Neural cell (in vitro differentiated cells): ENCODE data around the gene FAM227B. TPM values are rescaled to one million over a fixed set of nuclear protein-coding genes. Genes with fewer than 3 reads are reported as not detected.

ENCODE experiments used
- H2AFZ ChIP-seq: fragments of 200-600, 300-800 bp; sonication (generic), shearing (Covaris generic); 2 replicates; pipeline ENCODE4 v1.6.0; 2014; ENCODE audit warnings: low read depth, mild to moderate bottlenecking, antibody characterized with exemption, low read length, moderate library complexity
- H3F3A ChIP-seq: fragments of 200-600 bp; shearing (Covaris generic); 2 replicates; pipeline ENCODE4 v1.6.1; 2016; ENCODE audit warnings: mild to moderate bottlenecking, moderate library complexity, mixed read lengths, antibody characterized with exemption, low read length; ENCODE audit not compliant: insufficient read depth, poor library complexity, severe bottlenecking
- H3K27ac ChIP-seq: fragments of 200-600, 300-800 bp; sonication (generic), shearing (Covaris generic); 2 replicates; pipeline ENCODE4 v1.5.1; 2014; ENCODE audit warnings: mild to moderate bottlenecking, low read length, moderate library complexity
- H3K27me3 ChIP-seq: fragments of 300-800, 200-600 bp; sonication (generic), shearing (Covaris generic); 2 replicates; pipeline ENCODE4 v1.6.0; 2014; ENCODE audit warnings: mild to moderate bottlenecking, low read depth, low read length, moderate library complexity; ENCODE audit not compliant: insufficient read depth
- H3K36me3 ChIP-seq: fragments of 300-800, 200-600 bp; sonication (generic), shearing (Covaris generic); 2 replicates; pipeline ENCODE4 v1.5.1; 2014; ENCODE audit warnings: mild to moderate bottlenecking, antibody characterized with exemption, low read length, moderate library complexity; ENCODE audit not compliant: insufficient read depth
- H3K4me2 ChIP-seq: fragments of 300-800, 200-600 bp; sonication (generic), shearing (Covaris generic); 2 replicates; pipeline ENCODE4 v1.6.0; 2014; ENCODE audit warnings: mild to moderate bottlenecking, low read length
- H3K4me3 ChIP-seq: fragments of 300-800, 200-600 bp; sonication (generic), shearing (Covaris generic); 2 replicates; pipeline ENCODE4 v1.5.1; 2014; ENCODE audit warnings: mild to moderate bottlenecking, low read length, moderate library complexity
- H3K79me2 ChIP-seq: fragments of 200-600 bp; shearing (Covaris generic); replicated peaks from 2 replicates; pipeline ENCODE4 v1.6.0; 2014; ENCODE audit warnings: mild to moderate bottlenecking, low read length, moderate library complexity; ENCODE audit not compliant: insufficient read depth
- H3K9ac ChIP-seq: fragments of 300-800, 200-600 bp; sonication (generic), shearing (Covaris generic); 2 replicates; pipeline ENCODE4 v1.6.1; 2016; ENCODE audit warnings: mild to moderate bottlenecking, low read length, mixed read lengths
- H3K9me2 ChIP-seq: fragments of 200-600 bp; shearing (Covaris generic); 2 replicates; pipeline ENCODE4 v1.6.1; 2016; ENCODE audit warnings: mild to moderate bottlenecking, low read length, mixed read lengths; ENCODE audit not compliant: insufficient read depth
- H3K9me3 ChIP-seq: fragments of 200-600, 300-800 bp; sonication (generic), shearing (Covaris generic); 2 replicates; pipeline ENCODE4 v1.6.1; 2016; ENCODE audit warnings: mild to moderate bottlenecking, mixed run types, low read length, moderate library complexity, mixed read lengths
- H4K20me1 ChIP-seq: fragments of 200-600 bp; shearing (Covaris generic); 2 replicates; pipeline ENCODE4 v1.6.1; 2016; ENCODE audit warnings: mild to moderate bottlenecking, mixed run types; ENCODE audit not compliant: insufficient read depth
- CTCF ChIP-seq: fragments of 450-650 bp; IDR thresholded peaks from 2 replicates; pipeline ENCODE4 v1.5.1; 2014; ENCODE audit warnings: antibody characterized with exemption, mild to moderate bottlenecking, moderate library complexity; ENCODE audit not compliant: poor library complexity, severe bottlenecking
- EP300 ChIP-seq: fragments of 450-650 bp; conservative IDR thresholded peaks from 2 replicates; pipeline ENCODE4 v1.6.1; 2014; ENCODE audit warnings: antibody characterized with exemption, mild to moderate bottlenecking, moderate library complexity; ENCODE audit not compliant: poor library complexity, severe bottlenecking
- EZH2 ChIP-seq: fragments of 200-600, 300-800 bp; shearing (Covaris generic), sonication (generic); IDR thresholded peaks from 2 replicates; pipeline ENCODE4 v1.6.1; 2014; ENCODE audit warnings: antibody characterized with exemption, low read length, borderline replicate concordance, mild to moderate bottlenecking; ENCODE audit not compliant: insufficient read depth, poor library complexity, severe bottlenecking
- MXI1 ChIP-seq: fragments of 450-650 bp; conservative IDR thresholded peaks from 2 replicates; pipeline ENCODE4 v1.6.1; 2014; ENCODE audit warnings: antibody characterized with exemption, mild to moderate bottlenecking; ENCODE audit not compliant: poor library complexity, severe bottlenecking
- POLR2AphosphoS5 ChIP-seq: IDR thresholded peaks from 2 replicates; pipeline ENCODE4 v1.6.1; 2012
- RAD21 ChIP-seq: fragments of 450-650 bp; conservative IDR thresholded peaks from 2 replicates; pipeline ENCODE4 v1.6.1; 2014; ENCODE audit warnings: antibody characterized with exemption, mild to moderate bottlenecking, moderate library complexity
- REST ChIP-seq: IDR thresholded peaks from 2 replicates; pipeline ENCODE4 v1.6.1; 2012; ENCODE audit warnings: borderline replicate concordance
- SMC3 ChIP-seq: fragments of 450-650 bp; conservative IDR thresholded peaks from 2 replicates; pipeline ENCODE4 v1.6.1; 2014; ENCODE audit warnings: antibody characterized with exemption, mild to moderate bottlenecking, moderate library complexity; ENCODE audit not compliant: poor library complexity
- TAF1 ChIP-seq: IDR thresholded peaks from 2 replicates; pipeline ENCODE4 v1.6.1; 2012; ENCODE audit warnings: low read depth
- polyA plus RNA-seq: library from polyadenylated mRNA; depleted of rRNA; stranded (reverse); fragments of >200 nt; gene quantifications from 2 replicates; pipeline ENCODE4 v1.2.3, GENCODE V29; 2014

The FAM227B gene
- polyA plus RNA-seq, 1 donor from 2014 or later, result 0.88 TPM

DNA sequence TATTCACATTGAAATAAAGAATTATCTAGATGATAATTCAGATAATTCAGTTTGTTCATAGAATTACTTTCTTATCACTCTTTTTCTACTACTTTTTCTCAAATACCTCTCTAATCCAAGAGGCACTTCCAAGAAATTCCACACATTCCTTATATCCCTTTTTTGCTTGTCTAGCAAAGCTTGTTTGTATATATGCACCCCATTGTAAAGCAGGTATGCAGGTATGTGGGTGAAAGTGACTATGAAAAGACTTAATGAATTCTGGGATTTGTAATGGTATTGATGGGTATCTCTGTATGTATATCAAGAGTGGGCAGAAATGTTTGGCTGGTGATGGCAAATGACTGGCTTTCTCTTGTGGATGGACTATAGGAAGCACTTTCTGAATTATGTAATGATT is 291.7 kb downstream of the FAM227B start:
- no peak for TF ChIP-seq REST
- TF ChIP-seq POLR2AphosphoS5, result no peak
- no peak for TF ChIP-seq MXI1
- no peak for TF ChIP-seq RAD21
- no peak for TF ChIP-seq EZH2
- TF ChIP-seq TAF1, result no peak
- no peak overlapping the region for H3K9ac ChIP-seq
- H3K4me3 ChIP-seq, result no peak overlapping the region
- no peak overlapping the region for H3K4me2 ChIP-seq
- no peaks in the 10 kb centered on the region for H3K79me2 ChIP-seq
- no peaks in the 10 kb centered on the region for H3K9me3 ChIP-seq
- H3K36me3 ChIP-seq, result no peaks in the 10 kb centered on the region
- no peaks in the 10 kb centered on the region for H3F3A ChIP-seq
- H4K20me1 ChIP-seq, result no peaks in the 10 kb centered on the region
- no peaks in the 10 kb centered on the region for H3K9me2 ChIP-seq
- H2AFZ ChIP-seq, result no peak overlapping the region
- H3K27ac ChIP-seq, result no peak overlapping the region
- no peaks in the 10 kb centered on the region for H3K27me3 ChIP-seq

DNA sequence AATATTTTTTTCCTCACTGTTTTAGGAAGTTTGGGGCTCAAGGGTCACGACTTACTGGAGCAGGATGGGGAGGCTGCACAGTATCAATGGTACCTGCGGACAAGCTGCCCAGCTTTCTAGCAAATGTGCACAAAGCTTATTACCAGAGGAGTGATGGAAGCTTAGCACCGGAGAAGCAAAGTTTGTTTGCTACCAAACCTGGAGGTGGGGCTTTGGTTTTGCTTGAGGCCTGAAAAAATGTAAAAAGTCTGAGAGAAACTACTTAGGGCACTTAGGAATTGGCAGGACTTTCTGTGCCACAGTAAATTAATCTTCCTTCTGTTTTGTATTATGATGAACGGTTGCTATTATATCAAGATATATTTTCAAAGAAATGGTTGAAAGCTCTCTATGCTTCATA is 292.7 kb downstream of the FAM227B start:
- H3K36me3 ChIP-seq, result no peaks in the 10 kb centered on the region
- no peaks in the 10 kb centered on the region for H4K20me1 ChIP-seq
- H3K79me2 ChIP-seq, result no peaks in the 10 kb centered on the region
- no peak overlapping the region for H3K4me3 ChIP-seq
- no peaks in the 10 kb centered on the region for H3F3A ChIP-seq
- no peak overlapping the region for H3K27ac ChIP-seq
- H2AFZ ChIP-seq, result no peak overlapping the region
- H3K9ac ChIP-seq, result no peak overlapping the region
- no peak for TF ChIP-seq POLR2AphosphoS5
- no peak for TF ChIP-seq EZH2
- TF ChIP-seq CTCF, result no peak
- TF ChIP-seq TAF1, result no peak
- no peak for TF ChIP-seq MXI1
- TF ChIP-seq REST, result no peak
- no peak for TF ChIP-seq SMC3
- no peak for TF ChIP-seq RAD21
- TF ChIP-seq EP300, result no peak
- no peaks in the 10 kb centered on the region for H3K9me3 ChIP-seq
- no peaks in the 10 kb centered on the region for H3K9me2 ChIP-seq
- H3K4me2 ChIP-seq, result no peak overlapping the region
- no peaks in the 10 kb centered on the region for H3K27me3 ChIP-seq
